C4-2B (cell line): ENCODE measurements around the gene BICRA.

ENCODE experiments used
- H3K27ac ChIP-seq: fragments of 450-650 bp; 2 replicates; pipeline ENCODE4 v1.5.1; 2017
- ZFX ChIP-seq: fragments of 450-650 bp; IDR thresholded peaks from 2 replicates; pipeline ENCODE4 v1.6.1; 2017
- TF ChIP-seq, protein P1 (sequence below): fragments of 450-650 bp; conservative IDR thresholded peaks from 2 replicates; pipeline ENCODE4 v1.5.1; 2017; ENCODE audit warnings: mild to moderate bottlenecking

The BICRA gene

GRCh38 chr19:47681388-47681787 lies 72.5 kb downstream of the BICRA start:
- TF ChIP-seq ZFX, result no peak
- TF ChIP-seq, protein P1, sequence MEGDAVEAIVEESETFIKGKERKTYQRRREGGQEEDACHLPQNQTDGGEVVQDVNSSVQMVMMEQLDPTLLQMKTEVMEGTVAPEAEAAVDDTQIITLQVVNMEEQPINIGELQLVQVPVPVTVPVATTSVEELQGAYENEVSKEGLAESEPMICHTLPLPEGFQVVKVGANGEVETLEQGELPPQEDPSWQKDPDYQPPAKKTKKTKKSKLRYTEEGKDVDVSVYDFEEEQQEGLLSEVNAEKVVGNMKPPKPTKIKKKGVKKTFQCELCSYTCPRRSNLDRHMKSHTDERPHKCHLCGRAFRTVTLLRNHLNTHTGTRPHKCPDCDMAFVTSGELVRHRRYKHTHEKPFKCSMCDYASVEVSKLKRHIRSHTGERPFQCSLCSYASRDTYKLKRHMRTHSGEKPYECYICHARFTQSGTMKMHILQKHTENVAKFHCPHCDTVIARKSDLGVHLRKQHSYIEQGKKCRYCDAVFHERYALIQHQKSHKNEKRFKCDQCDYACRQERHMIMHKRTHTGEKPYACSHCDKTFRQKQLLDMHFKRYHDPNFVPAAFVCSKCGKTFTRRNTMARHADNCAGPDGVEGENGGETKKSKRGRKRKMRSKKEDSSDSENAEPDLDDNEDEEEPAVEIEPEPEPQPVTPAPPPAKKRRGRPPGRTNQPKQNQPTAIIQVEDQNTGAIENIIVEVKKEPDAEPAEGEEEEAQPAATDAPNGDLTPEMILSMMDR, result no peak
- no peak overlapping the region for H3K27ac ChIP-seq

DNA sequence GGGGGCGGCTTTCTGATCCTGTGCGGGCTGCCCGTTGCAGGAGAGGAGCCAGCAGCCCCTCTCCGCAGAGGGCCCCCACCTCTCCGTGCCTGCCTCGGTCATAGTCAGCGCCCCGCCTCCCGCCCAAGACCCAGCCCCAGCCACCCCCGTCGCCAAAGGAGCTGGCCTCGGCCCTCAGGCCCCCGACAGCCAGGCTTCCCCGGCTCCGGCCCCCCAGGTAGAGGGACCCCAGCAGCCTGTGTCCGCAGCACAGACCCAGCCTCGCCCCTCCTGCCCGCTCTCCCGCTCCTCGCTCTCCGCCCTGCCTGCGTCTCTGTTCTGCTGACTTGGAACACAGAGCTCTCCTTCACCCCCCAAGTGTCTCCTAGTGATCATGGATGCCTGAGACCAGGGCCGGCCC lies 73.0 kb downstream of the BICRA start:
- TF ChIP-seq, protein P1, result no peak
- no peak for TF ChIP-seq ZFX
- no peak overlapping the region for H3K27ac ChIP-seq

DNA sequence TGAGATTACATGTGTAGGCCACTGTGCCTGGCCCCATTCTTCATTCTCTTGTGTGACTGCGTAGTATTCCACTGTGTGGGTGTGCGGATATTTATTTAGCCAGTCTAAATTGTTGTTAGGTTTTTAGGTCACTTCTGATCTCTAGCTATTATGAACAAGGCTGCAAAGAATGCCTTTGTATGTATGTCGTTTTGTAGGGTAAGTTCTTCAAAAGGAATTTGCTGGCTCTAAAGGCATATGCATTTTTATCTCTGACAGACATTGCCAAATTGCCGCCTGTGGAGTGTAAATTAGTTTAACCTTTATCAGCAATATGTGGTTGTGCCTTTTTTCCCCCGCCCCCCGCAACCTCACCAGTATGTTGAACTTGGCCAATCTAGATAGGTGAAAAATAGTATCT lies 74.0 kb downstream of the BICRA start:
- H3K27ac ChIP-seq, result no peak overlapping the region
- TF ChIP-seq, protein P1, result no peak
- no peak for TF ChIP-seq ZFX

DNA sequence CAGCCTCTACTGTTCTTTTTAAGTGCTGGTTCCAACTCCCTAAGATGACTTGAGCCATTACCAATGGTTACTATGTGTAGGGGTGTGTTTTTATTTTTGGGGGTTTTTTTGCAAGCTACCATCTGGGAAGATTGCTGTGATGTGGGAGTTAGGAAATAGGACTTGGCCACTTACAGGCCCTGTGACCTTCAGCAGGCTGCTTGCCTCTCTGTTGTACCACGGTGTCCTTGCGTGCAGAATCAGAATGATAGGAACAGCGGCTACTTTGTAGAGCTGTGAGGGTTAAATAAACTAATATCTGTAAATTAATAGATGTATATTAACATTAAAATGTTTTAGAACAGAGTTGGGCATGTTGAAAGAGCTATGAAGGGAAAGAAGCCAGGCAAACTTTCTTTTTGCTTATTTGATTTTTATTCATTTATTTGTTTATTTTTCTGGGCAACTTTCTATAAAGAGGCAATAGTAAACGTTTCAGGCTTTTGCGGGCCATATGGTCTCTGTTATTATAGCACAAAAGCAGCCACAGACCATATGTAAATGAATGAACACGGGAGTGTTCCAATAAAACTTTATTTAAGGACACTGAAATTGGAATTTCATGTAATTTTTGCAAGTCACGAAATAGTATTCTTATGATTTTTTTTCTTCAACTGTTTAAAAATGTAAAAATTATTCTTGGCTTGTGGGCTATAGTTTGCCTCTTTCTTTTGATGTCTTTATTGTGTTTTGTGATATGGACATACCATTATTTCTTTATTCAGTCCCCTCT lies 77.9 kb downstream of the BICRA start:
- TF ChIP-seq, protein P1, result no peak
- no peak for TF ChIP-seq ZFX
- no peak overlapping the region for H3K27ac ChIP-seq

GRCh38 chr19:47687906-47688305 lies 79.0 kb downstream of the BICRA start:
- H3K27ac ChIP-seq, result no peak overlapping the region
- TF ChIP-seq, protein P1, result no peak
- TF ChIP-seq ZFX, result no peak

- no peak overlapping the region for H3K27ac ChIP-seq
- TF ChIP-seq, protein P1, result no peak
- no peak for TF ChIP-seq ZFX
Measured at GRCh38 chr19:47691090-47691489, 82.2 kb downstream of the BICRA start.

DNA sequence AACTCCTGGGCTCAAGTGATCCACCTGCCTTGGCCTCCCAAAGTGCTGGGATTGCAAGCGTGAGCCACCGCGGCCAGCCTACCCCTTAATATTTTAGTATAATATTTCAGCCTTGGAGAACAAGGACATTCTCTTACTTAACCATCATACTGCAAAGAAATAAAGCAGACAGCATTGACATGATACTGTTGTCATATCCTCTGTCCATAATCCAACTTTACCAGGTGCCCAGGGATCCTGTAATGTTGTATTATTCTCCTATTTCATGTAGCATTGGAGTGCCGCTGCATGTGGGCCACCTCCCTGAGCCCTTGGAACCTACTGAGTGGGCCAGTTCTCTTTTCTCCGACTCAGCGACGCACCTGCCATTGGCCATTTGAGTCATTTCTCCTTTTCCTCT lies 82.8 kb downstream of the BICRA start:
- H3K27ac ChIP-seq, result no peak overlapping the region
- TF ChIP-seq ZFX, result no peak
- TF ChIP-seq, protein P1, result no peak
